Heart right ventricle (tissue), 16 donors: ENCODE measurements around the gene PMEPA1. TPM values are rescaled to one million over a fixed set of nuclear protein-coding genes. Genes with fewer than 3 reads are reported as not detected.

ENCODE experiments used
- ATAC-seq, 8 donors: fragments of 200-7000 bp; cut with Tn5 transposase; one replicate each; pipeline ENCODE4 v1.9.1; 2020; ENCODE audit warnings: mild to moderate bottlenecking in 8 of 8, moderate library complexity in 8 of 8, moderate number of reproducible peaks in 1 of 8
- DNase-seq, 2 donors: peaks; one replicate each; pipeline ENCODE4 v3.0.0-alpha.2; 2020
- H3K27ac ChIP-seq, 10 donors: fragments of 200-600 bp; sonication (generic) in 2 of 10; one replicate each; pipeline versions ENCODE4 v1.5.0 to v1.8.0; 2020 to 2022; ENCODE audit warnings: mild to moderate bottlenecking in 3 of 10
- H3K27me3 ChIP-seq, 7 donors: fragments of 200-600 bp; one replicate each; pipeline ENCODE4 v1.8.0; 2021 to 2022; ENCODE audit warnings: mild to moderate bottlenecking in 2 of 7
- H3K36me3 ChIP-seq, 9 donors: fragments of 200-600 bp; sonication (generic) in 1 of 9; one replicate each; pipeline versions ENCODE4 v1.5.0 to v1.8.0; 2020 to 2022; ENCODE audit warnings: mild to moderate bottlenecking in 2 of 9
- H3K4me1 ChIP-seq, 9 donors: fragments of 200-600 bp; sonication (generic) in 1 of 9; one replicate each; pipeline versions ENCODE4 v1.5.0 to v1.8.0; 2020 to 2022; ENCODE audit warnings: mild to moderate bottlenecking in 4 of 9
- H3K4me3 ChIP-seq, 10 donors: fragments of 200-600 bp; sonication (generic) in 2 of 10; one replicate each; pipeline versions ENCODE4 v1.5.0 to v1.8.0; 2020 to 2022; ENCODE audit warnings: mild to moderate bottlenecking in 7 of 10, moderate library complexity in 2 of 10
- H3K9me3 ChIP-seq, 11 donors: fragments of 200-600 bp in 10 of 11; sonication (generic) in 2 of 11; one replicate each; pipeline versions ENCODE4 v1.5.0 to v1.8.0; 2013 to 2022; ENCODE audit warnings: mild to moderate bottlenecking in 2 of 11, control low read depth in 1 of 11, moderate library complexity in 1 of 11
- WGBS, 2 donors: extraction: QIAGEN DNeasy Blood & Tissue Kit; methylation state at CpG; one replicate each; pipeline ENCODE4 v1.1.7; 2013; ENCODE audit warnings: inconsistent platforms in 1 of 2; 5-methylcytosine and 5-hydroxymethylcytosine counted together
- intact Hi-C, 10 donors: fragments of 100-400 bp; cut with DNase I; formaldehyde crosslinking; loops; one replicate each; pipeline versions ENCODE4 v1.11.1 to v1.14.2; 2022
- polyA plus RNA-seq, 2 donors: library from polyadenylated mRNA; stranded (reverse); fragments of 200-250 nt; gene quantifications; one replicate each; pipeline ENCODE4 v1.2.3, GENCODE V29; 2013
- total RNA-seq, 10 donors: library from RNA; stranded (reverse); fragmentation: NEBNext Ultra II Directional in 3 of 10; extraction: Animal tissue kit (Norgen Biotek cat#: 25700) in 3 of 10; gene quantifications; one replicate each; pipeline versions ENCODE4 v1.2.1 to v1.2.4, GENCODE V29; 2021 to 2023
- TF ChIP-seq, protein P1 (sequence below), 9 donors: fragments of 200-600 bp; sonication (generic) in 2 of 9; IDR thresholded peaks; one replicate each; pipeline versions ENCODE4 v1.5.0 to v1.8.0; 2021 to 2022; ENCODE audit warnings: antibody characterized with exemption in 9 of 9, mild to moderate bottlenecking in 5 of 9, moderate library complexity in 1 of 9
- donor health status: Arrhythmogenic right ventricular cardiomyopathy.
- donor health status: ischemic (EF 13 %, LVEDD 7.1; RV severe dilation, severe dysfunction).
- donor health status: healthy with polysubstance abuse.
- donor health status: DM: no; HTN: yes; CAD: no.
- donor health status: DM: no; HTN: no; CAD: no.
- donor health status: ischemic (EF 25% LVEDD 6.9; RV normal size, moderate dysfunction).
- donor health status: ischemic (EF 25% LVEDD 5.7; RV mildly dilated, moderate dysfunction).
- donor health status: healthy.
- donor health status: DM: yes; HTN: yes; CAD: no.
- donor health status: Ischemic cardiomyopathy.
- donor health status: ischemic (EF 35%, LVEDD 5.7; RV mildly dilated, moderate dysfunction).
- donor health status: nonischemic (EF 11% LVEDD 7.7; RV severe dilation, severe dysfunction).
- donor health status: DM: yes; HTN: yes; CAD: no.
- donor health status: PGD.
- donor health status: ischemic (EF 29% LVEDD 5.4; RV normal size, mild dysfunction).
- donor health status: nonischemic (EF 23%, LVEDD 6.1; RV moderate dilation, normal function).

The PMEPA1 gene
- total and polyA plus RNA-seq, 12 donors, result 10.5 to 81.8 (median 30.4) TPM

DNA sequence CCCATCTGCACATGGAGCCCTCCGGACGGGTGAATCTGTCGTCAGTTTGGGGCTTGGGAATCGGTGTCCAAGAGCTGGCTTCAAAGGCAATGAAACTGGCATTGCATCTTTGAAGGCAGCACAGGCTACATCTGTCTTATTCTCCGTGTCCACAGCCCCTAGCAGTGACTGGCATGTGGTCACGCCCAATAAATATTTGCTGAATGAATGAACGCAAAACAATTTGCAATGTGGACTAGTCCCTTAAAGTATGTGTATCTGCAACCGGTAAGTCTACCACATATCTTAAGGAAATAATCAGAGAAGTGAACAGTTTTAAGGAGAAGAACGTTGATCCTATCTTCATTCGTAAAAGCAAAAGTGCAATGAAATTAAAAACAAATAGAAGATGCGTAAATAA, 8.0 kb upstream of the PMEPA1 start:
- no peaks in the 10 kb centered on the region for H3K9me3 ChIP-seq
- peak in 1 of 8 donors; percentile 10 for ATAC-seq
- peak overlapping the region in 5 of 10 donors; percentile 17 to 79 (median 63) for H3K27ac ChIP-seq
- H3K4me1 ChIP-seq, result peaks cover 4 to 56% (median 35%) of the 10 kb centered on the region in 9 donors
- intact Hi-C loops, result loop anchor here in 2 of 10 donors (1.0 to 10.0 kb wide), 2 partner anchors 7 to 1267 kb away; partner anchors contain the start of genes NELFCD (in 1 of the 2) and PMEPA1 (in 1 of the 2)
- H3K4me3 ChIP-seq, result peak overlapping the region in 4 of 10 donors; percentile 7 to 37 (median 16)
- H3K36me3 ChIP-seq, result no peaks in the 10 kb centered on the region
- no peak for DNase-seq
- 39 to 42% methylated on average over 11 of the region's 11 CpGs for whole genome bisulfite sequencing, 2 donors
- H3K27me3 ChIP-seq, result no peaks in the 10 kb centered on the region
- TF ChIP-seq, protein P1, sequence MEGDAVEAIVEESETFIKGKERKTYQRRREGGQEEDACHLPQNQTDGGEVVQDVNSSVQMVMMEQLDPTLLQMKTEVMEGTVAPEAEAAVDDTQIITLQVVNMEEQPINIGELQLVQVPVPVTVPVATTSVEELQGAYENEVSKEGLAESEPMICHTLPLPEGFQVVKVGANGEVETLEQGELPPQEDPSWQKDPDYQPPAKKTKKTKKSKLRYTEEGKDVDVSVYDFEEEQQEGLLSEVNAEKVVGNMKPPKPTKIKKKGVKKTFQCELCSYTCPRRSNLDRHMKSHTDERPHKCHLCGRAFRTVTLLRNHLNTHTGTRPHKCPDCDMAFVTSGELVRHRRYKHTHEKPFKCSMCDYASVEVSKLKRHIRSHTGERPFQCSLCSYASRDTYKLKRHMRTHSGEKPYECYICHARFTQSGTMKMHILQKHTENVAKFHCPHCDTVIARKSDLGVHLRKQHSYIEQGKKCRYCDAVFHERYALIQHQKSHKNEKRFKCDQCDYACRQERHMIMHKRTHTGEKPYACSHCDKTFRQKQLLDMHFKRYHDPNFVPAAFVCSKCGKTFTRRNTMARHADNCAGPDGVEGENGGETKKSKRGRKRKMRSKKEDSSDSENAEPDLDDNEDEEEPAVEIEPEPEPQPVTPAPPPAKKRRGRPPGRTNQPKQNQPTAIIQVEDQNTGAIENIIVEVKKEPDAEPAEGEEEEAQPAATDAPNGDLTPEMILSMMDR (IDR thresholded peaks at IDR 0.05), result no peak

DNA sequence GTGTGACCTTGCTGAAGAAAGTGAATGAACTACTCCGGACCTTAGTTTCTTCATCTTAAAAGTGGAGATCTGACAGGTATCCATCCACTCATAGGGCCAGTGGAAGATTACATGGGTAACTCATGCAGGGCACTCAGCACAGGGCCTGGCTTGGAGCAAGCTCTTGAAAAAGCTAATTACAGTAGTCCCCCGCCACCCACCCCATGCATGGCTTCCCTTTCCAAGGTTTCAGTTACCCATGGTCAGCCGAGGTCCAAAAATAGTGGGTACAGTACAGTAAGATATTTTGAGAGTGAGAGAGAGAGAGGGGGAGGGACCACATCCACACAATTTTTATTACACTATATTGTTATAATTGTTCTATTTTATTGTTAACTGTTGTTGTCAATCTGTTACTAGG, 7.1 kb upstream of the PMEPA1 start:
- intact Hi-C loops, result loop anchor here in 1 of 10 donors (10.0 kb wide), 1 partner anchor 1268 kb away; the partner anchor contains the start of gene NELFCD
- Histone ChIP-seq H3K9me3 (no peaks in the 10 kb centered on the region), H3K36me3 (no peaks in the 10 kb centered on the region), H3K27ac (peak overlapping the region in 9 of 10 donors; percentile 36 to 79 (median 55)), H3K4me3 (no peak overlapping the region), H3K27me3 (peaks cover 0 to 4% (median 0%) of the 10 kb centered on the region in 7 donors), H3K4me1 (peaks cover 4 to 65% (median 39%) of the 10 kb centered on the region in 9 donors)
- DNase-seq, result peak in 1 of 2 donors; percentile 62
- TF ChIP-seq, protein P1 (IDR thresholded peaks at IDR 0.05), result no peak
- WGBS, 2 donors, result 31 to 53% methylated on average over 3 of the region's 3 CpGs
- peak; percentile 35 to 77 (median 60) for ATAC-seq

DNA sequence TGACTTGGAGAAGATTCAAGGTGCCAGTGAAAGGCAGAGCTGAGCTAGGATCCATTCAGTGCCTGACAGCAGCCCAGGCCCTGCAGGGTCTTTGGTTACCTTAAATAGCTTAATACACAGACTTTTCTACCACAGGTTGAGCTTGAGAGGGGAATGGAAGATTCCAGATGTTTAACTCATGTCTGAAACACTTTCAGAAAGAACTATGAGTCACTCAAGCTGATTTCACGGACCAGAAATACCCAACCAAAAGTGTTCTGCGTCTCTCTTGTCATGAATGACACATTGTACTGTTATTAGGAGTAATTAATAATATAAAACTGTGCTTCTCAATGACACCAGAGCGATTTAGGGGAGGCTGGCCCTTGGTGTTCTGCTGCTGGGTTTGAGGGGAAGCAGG, 6.4 kb upstream of the PMEPA1 start:
- H3K9me3 ChIP-seq, result no peaks in the 10 kb centered on the region
- DNase-seq (no peak), ATAC-seq (no peak)
- peaks cover 11 to 72% (median 46%) of the 10 kb centered on the region in 9 donors for H3K4me1 ChIP-seq
- intact Hi-C loops, result loop anchor here in 1 of 10 donors (10.0 kb wide), 1 partner anchor 1269 kb away; the partner anchor contains the start of gene NELFCD
- TF ChIP-seq, protein P1 (IDR thresholded peaks at IDR 0.05), result no peak
- 54 to 58% methylated on average over 3 of the region's 3 CpGs for WGBS, 2 donors
- peaks cover 0 to 11% (median 0%) of the 10 kb centered on the region in 7 donors for H3K27me3 ChIP-seq
- no peaks in the 10 kb centered on the region for H3K36me3 ChIP-seq
- no peak overlapping the region for H3K4me3 ChIP-seq
- H3K27ac ChIP-seq, result peak overlapping the region in 9 of 10 donors; percentile 36 to 79 (median 50)

DNA sequence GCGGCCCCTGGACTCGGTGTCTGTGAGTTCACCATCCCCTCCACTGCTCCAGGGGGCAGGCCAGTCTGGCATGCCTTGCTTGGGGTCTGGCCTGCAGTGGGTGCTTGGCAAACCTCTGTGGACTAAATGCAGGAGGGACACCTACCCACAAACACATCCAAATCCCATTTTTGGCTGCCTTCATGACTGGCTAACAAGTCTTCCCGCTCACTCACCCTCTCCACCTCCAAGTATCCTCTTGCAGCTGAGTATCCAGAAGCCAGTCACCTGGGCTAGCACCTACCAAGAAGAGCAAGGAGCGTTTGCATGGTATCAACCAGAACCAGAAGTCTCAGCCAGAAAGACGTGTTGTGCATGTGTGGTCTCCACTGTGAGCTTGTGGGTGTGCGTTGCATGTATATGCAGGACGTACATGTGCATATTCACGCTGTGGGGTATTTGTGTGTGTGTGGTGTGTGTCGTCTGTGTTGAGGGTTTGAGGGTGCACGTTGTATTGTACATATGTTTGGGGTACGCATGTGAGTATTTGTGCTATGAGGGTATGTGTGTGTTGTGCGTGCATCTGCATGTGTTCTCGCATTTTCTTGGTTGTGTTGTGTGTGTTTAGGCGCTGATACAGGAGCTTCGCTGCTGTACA, 5.6 kb upstream of the PMEPA1 start:
- H3K27me3 ChIP-seq, result peaks cover 0 to 19% (median 0%) of the 10 kb centered on the region in 7 donors
- peak overlapping the region in 6 of 10 donors; percentile 4 to 93 (median 75) for H3K27ac ChIP-seq
- intact Hi-C loops, result loop anchor here in 1 of 10 donors (10.0 kb wide), 1 partner anchor 1269 kb away; the partner anchor contains the start of gene NELFCD
- DNase-seq (no peak), ATAC-seq (no peak)
- peaks cover 16 to 78% (median 53%) of the 10 kb centered on the region in 9 donors for H3K4me1 ChIP-seq
- H3K4me3 ChIP-seq, result no peak overlapping the region
- H3K9me3 ChIP-seq, result no peaks in the 10 kb centered on the region
- 89 to 94% methylated on average over 15 of the region's 15 CpGs for WGBS, 2 donors
- TF ChIP-seq, protein P1 (IDR thresholded peaks at IDR 0.05), result no peak
- H3K36me3 ChIP-seq, result no peaks in the 10 kb centered on the region
